Neural progenitor cell (in vitro differentiated cells): Measurements from ENCODE around the gene PLEKHM1. TPM values are rescaled to one million over a fixed set of nuclear protein-coding genes. Genes with fewer than 3 reads are reported as not detected.

Experiments used
- DNase-seq: peaks from one replicate; pipeline ENCODE4 v3.0.0-alpha.2; 2016; ENCODE audit warnings: low spot score
- H2AFZ ChIP-seq: fragments of 200-600 bp; sonication (generic); replicated peaks from 2 replicates; pipeline ENCODE4 v1.6.1; 2016; ENCODE audit warnings: antibody characterized with exemption
- H3F3A ChIP-seq: fragments of 200-600 bp; sonication (generic); 2 replicates; pipeline ENCODE4 v1.6.1; 2016; ENCODE audit warnings: antibody characterized with exemption, low read depth
- H3K27ac ChIP-seq: fragments of 200-600 bp; sonication (generic); 2 replicates; pipeline ENCODE4 v1.5.1; 2016; ENCODE audit warnings: mild to moderate bottlenecking
- H3K27me3 ChIP-seq: fragments of 200-600 bp; sonication (generic); 2 replicates; pipeline ENCODE4 v1.6.1; 2016; ENCODE audit warnings: mild to moderate bottlenecking, moderate library complexity
- H3K36me3 ChIP-seq: fragments of 200-600 bp; sonication (generic); 2 replicates; pipeline ENCODE4 v1.5.1; 2016
- H3K4me1 ChIP-seq: fragments of 200-600 bp; sonication (generic); 2 replicates; pipeline ENCODE4 v1.6.1; 2016; ENCODE audit warnings: mixed run types
- H3K4me2 ChIP-seq: fragments of 200-600 bp; sonication (generic); 2 replicates; pipeline ENCODE4 v1.6.1; 2016
- H3K4me3 ChIP-seq: fragments of 200-600 bp; sonication (generic); 2 replicates; pipeline ENCODE4 v1.5.1; 2016
- H3K79me2 ChIP-seq: fragments of 200-600 bp; sonication (generic); 2 replicates; pipeline ENCODE4 v1.6.1; 2016; ENCODE audit warnings: low read depth
- H3K9ac ChIP-seq: fragments of 200-600 bp; sonication (generic); 2 replicates; pipeline ENCODE4 v1.6.1; 2016
- H3K9me3 ChIP-seq: fragments of 200-600 bp; sonication (generic); 2 replicates; pipeline ENCODE4 v1.5.1; 2016; ENCODE audit warnings: low read depth
- H4K20me1 ChIP-seq: fragments of 200-600 bp; sonication (generic); 2 replicates; pipeline ENCODE4 v1.6.1; 2016; ENCODE audit warnings: low read depth
- H3K27ac Mint-ChIP-seq: 3 replicates; pipeline ENCODE4 v1.8.0; 2021; ENCODE audit warnings: mixed read lengths
- H3K27me3 Mint-ChIP-seq: 2 replicates; pipeline ENCODE4 v1.8.0; 2022; ENCODE audit warnings: low read depth, mild to moderate bottlenecking, inconsistent platforms, moderate library complexity, mixed read lengths; ENCODE audit not compliant: insufficient read depth
- H3K36me3 Mint-ChIP-seq: 3 replicates; pipeline ENCODE4 v1.8.0; 2021; ENCODE audit warnings: mixed read lengths
- H3K4me1 Mint-ChIP-seq: 3 replicates; pipeline ENCODE4 v1.8.0; 2021; ENCODE audit warnings: mixed read lengths
- H3K4me3 Mint-ChIP-seq: 3 replicates; pipeline ENCODE4 v1.8.0; 2021; ENCODE audit warnings: mild to moderate bottlenecking, moderate library complexity, mixed read lengths
- H3K9me3 Mint-ChIP-seq: 3 replicates; pipeline ENCODE4 v1.8.0; 2020; ENCODE audit warnings: mixed read lengths
- CTCF ChIP-seq: fragments of 200-600 bp; sonication (generic); IDR thresholded peaks from 2 replicates; pipeline ENCODE4 v1.5.1; 2017; ENCODE audit warnings: antibody characterized with exemption, mild to moderate bottlenecking
- EZH2 ChIP-seq: fragments of 200-600 bp; sonication (generic); IDR thresholded peaks from 2 replicates; pipeline ENCODE4 v1.6.1; 2017; ENCODE audit warnings: antibody characterized with exemption, mild to moderate bottlenecking, moderate library complexity
- EZH2phosphoT487 ChIP-seq: fragments of 200-600 bp; sonication (generic); IDR thresholded peaks from 2 replicates; pipeline ENCODE4 v1.6.1; 2017; ENCODE audit warnings: antibody characterized with exemption
- total RNA-seq: library from RNA; depleted of rRNA; stranded (reverse); fragments of >200 nt; gene quantifications from 2 replicates; pipeline ENCODE4 v1.2.3, GENCODE V29; 2015; ENCODE audit warnings: low replicate concordance

The PLEKHM1 gene
- total RNA-seq, 1 donor from 2014 or later, result 7.0 TPM

GRCh38 chr17:45410144-45411091 is 80.1 kb downstream of the PLEKHM1 start:
- H3K36me3 ChIP-seq, result no peaks in the 10 kb centered on the region
- no peak overlapping the region for H3K4me3 Mint-ChIP-seq
- no peaks in the 10 kb centered on the region for H3K27me3 ChIP-seq
- H3K27ac ChIP-seq, result no peak overlapping the region
- no peak for TF ChIP-seq EZH2phosphoT487
- no peak for TF ChIP-seq CTCF
- TF ChIP-seq EZH2, result no peak
- no peaks in the 10 kb centered on the region for H4K20me1 ChIP-seq
- no peak overlapping the region for H2AFZ ChIP-seq
- H3K27ac Mint-ChIP-seq, result no peak overlapping the region
- H3F3A ChIP-seq, result no peaks in the 10 kb centered on the region
- H3K4me2 ChIP-seq, result no peak overlapping the region
- H3K79me2 ChIP-seq, result no peaks in the 10 kb centered on the region
- H3K9ac ChIP-seq, result no peak overlapping the region
- peaks cover 17% of the 10 kb centered on the region for H3K4me1 ChIP-seq
- no peaks in the 10 kb centered on the region for H3K9me3 ChIP-seq
- H3K9me3 Mint-ChIP-seq, result no peaks in the 10 kb centered on the region
- H3K27me3 Mint-ChIP-seq, result peaks cover 7% of the 10 kb centered on the region
- no peaks in the 10 kb centered on the region for H3K36me3 Mint-ChIP-seq
- no peak overlapping the region for H3K4me3 ChIP-seq
- H3K4me1 Mint-ChIP-seq, result peaks cover 28% of the 10 kb centered on the region
- DNase-seq, result no peak

- no peak for DNase-seq
- no peaks in the 10 kb centered on the region for H3K36me3 Mint-ChIP-seq
- no peak overlapping the region for H3K27ac ChIP-seq
- peaks cover 2% of the 10 kb centered on the region for H3F3A ChIP-seq
- H3K9me3 Mint-ChIP-seq, result no peaks in the 10 kb centered on the region
- H2AFZ ChIP-seq, result no peak overlapping the region
- no peak overlapping the region for H3K27ac Mint-ChIP-seq
- H3K4me3 ChIP-seq, result no peak overlapping the region
- no peaks in the 10 kb centered on the region for H3K36me3 ChIP-seq
- H3K9me3 ChIP-seq, result no peaks in the 10 kb centered on the region
- H3K27me3 Mint-ChIP-seq, result peaks cover 8% of the 10 kb centered on the region
- peaks cover 17% of the 10 kb centered on the region for H3K4me1 ChIP-seq
- H3K4me1 Mint-ChIP-seq, result peaks cover 30% of the 10 kb centered on the region
- H4K20me1 ChIP-seq, result no peaks in the 10 kb centered on the region
- H3K4me3 Mint-ChIP-seq, result no peak overlapping the region
- H3K27me3 ChIP-seq, result no peaks in the 10 kb centered on the region
- no peaks in the 10 kb centered on the region for H3K79me2 ChIP-seq
- H3K9ac ChIP-seq, result no peak overlapping the region
- TF ChIP-seq EZH2phosphoT487, result no peak
- no peak for TF ChIP-seq EZH2
- TF ChIP-seq CTCF, result no peak
- H3K4me2 ChIP-seq, result no peak overlapping the region
Observed at GRCh38 chr17:45409659-45410076, 80.9 kb downstream of the PLEKHM1 start.

- H4K20me1 ChIP-seq, result no peaks in the 10 kb centered on the region
- no peaks in the 10 kb centered on the region for H3K9me3 Mint-ChIP-seq
- H3K36me3 Mint-ChIP-seq, result no peaks in the 10 kb centered on the region
Observed at GRCh38 chr17:45408611-45409421, 81.7 kb downstream of the PLEKHM1 start.

More at GRCh38 chr17:45408611-45409421, 81.7 kb downstream of the PLEKHM1 start:
- Histone ChIP-seq H3K9me3 (no peaks in the 10 kb centered on the region), H3K79me2 (no peaks in the 10 kb centered on the region), H2AFZ (no peak overlapping the region), H3K27ac (no peak overlapping the region), H3K36me3 (no peaks in the 10 kb centered on the region), H3K9ac (no peak overlapping the region), H3F3A (peaks cover 4% of the 10 kb centered on the region), H3K4me2 (no peak overlapping the region), H3K27me3 (no peaks in the 10 kb centered on the region), H3K4me1 (peaks cover 17% of the 10 kb centered on the region), H3K4me3 (no peak overlapping the region)
- TF ChIP-seq EZH2 (no peak), CTCF (no peak), EZH2phosphoT487 (no peak)
- Mint-ChIP-seq H3K4me1 (peaks cover 32% of the 10 kb centered on the region), H3K27me3 (peaks cover 4% of the 10 kb centered on the region), H3K27ac (peak overlapping the region; percentile 7), H3K4me3 (peak overlapping the region; percentile 36)
- DNase-seq, result no peak
